Fibroblast of skin of back (primary cell): Measurements from ENCODE around the gene TAF5L. TPM values are rescaled to one million over a fixed set of nuclear protein-coding genes. Genes with fewer than 3 reads are reported as not detected.
A peak's percentile ranks its signal among the peaks of the same experiment; 100 is the strongest.

Experiments
- DNase-seq: peaks from one replicate; pipeline ENCODE4 v3.0.0-alpha.2; 2013
- polyA plus RNA-seq, 2 experiments: library from polyadenylated mRNA; unstranded; fragments of 120-200 nt; gene quantifications; one replicate each; pipeline ENCODE4 v1.2.1, GENCODE V29; 2013; ENCODE audit not compliant: insufficient read length in 2 of 2

TAF5L gene
- polyA plus RNA-seq (2013, experiment 1 of 2; ENCODE audit: insufficient read length): 19.9 TPM
- 16.6 TPM for polyA plus RNA-seq (2013, experiment 2 of 2; ENCODE audit: insufficient read length)

DNA sequence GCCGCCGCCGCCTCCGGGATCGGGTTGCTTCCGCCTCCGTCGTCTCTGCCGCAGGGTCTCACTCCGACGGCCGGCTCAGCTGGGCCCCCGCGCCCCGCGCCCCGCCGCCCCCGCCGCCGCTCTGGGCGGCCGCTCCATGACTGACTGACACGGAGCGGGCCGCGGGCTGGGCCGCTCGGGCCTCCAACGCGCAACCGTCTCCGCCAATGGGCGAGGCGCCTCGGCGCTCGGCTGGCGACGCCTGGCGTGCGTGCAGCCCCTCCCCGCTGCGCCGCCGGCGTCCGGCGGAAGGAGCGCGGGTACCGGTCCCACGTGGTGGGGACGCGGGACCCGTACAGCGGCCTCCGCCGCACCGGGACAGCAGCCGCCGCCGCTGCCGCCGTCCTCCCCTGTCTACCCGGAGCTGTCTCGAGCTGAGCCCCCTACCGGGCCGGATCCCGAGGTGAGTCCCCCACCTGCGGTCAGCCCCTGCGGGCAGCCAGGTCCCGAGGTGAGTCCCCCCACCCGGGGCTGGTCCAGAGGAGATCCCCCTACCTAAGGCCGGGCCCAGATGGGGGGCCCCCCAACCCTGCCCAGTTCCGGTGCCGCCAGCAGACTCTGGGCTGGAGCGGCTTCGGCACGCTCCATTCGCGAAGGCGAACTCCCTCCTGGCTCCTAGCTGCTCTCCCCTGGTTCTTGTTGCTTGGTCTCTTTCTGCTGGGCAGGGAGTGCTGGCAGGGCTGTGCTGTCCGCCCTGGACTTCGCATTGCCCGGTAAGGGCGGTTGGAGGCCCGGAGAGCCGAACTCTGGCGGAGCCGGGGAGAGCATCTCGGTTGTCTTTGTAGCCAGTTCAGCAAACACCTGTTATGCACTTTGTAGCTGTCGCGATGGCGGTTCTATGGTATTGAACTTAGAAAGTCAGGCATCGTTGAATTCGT is at the start of gene TAF5L, which contains the start of gene URB2:
TSS of gene TAF5L (minus strand) at position 208 of the 917 bp plus-strand sequence. CDS start 11,640 bp downstream, outside the sequence.
TSS of gene URB2 (plus strand) at position 333 of the 917 bp plus-strand sequence. CDS start 1,387 bp downstream, outside the sequence.
- DNase-seq: peak; percentile 91

GRCh38 chr1:229675396-229675795 is 49.5 kb upstream of the TAF5L start:
- DNase-seq: no peak

DNA sequence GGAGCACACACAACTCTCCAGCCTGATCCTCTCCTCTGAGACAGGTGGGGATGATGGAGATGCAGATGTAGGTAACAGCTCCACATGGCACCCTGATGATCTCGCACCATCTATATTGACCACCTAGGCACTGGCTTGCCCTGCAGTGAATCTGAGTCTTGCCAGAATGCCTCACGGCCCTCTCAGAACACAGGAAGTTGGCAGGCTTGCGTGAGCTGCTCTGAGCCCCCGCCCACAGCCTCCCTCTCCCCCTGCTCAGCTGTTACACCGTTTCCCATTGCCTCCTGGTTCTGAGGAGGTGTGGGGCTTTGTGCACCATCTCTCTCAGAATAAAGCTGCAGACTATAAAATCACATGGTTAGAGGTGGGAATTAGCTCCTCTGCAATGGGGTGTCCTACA is 48.1 kb upstream of the TAF5L start:
- DNase-seq: no peak

DNA sequence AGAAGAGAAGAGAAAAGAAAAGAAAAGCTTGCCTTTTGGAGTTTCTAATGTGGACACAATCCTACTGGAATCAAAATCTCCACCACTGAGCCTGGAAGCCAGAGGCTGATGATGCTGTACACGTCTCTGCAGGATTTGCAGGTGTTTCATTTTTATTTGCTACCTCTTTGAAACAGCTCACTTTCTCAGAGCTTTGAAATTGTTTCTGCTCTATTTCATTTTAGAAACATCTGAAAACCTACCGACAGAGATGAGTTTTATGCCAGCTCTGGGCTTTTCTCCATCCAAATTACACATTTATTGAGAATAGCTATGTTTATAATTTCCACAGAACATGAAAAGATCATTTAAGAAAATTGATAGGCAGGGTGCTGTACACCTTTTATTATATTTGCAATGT is 46.3 kb upstream of the TAF5L start:
- no peak for DNase-seq

DNA sequence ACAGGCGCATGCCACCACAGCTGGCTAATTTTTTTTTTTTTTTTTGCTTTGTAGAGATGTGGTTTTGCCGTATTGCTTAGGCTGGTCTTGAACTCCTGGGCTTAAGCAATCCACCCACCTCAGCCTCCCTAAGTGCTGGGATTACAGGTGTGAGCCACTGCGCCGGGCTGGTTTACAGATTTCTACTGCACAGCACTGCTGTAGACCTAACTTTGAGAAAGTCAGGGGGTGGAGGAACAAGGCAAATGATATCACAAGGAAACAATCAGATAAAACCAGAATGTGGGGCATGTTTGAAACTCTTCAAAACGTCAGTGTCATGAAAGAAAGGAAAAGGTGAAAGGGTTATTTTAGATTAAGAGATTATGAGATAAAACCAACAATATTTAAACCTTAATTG is 45.4 kb upstream of the TAF5L start:
- no peak for DNase-seq

- no peak for DNase-seq
These were observed 43.4 kb upstream of the TAF5L start for GRCh38 chr1:229669333-229669732.

- DNase-seq: peak; percentile 15
These were observed 40.7 kb upstream of the TAF5L start for GRCh38 chr1:229666585-229666984.

- no peak for DNase-seq
These were observed 40.1 kb upstream of the TAF5L start for GRCh38 chr1:229665912-229666558.

DNA sequence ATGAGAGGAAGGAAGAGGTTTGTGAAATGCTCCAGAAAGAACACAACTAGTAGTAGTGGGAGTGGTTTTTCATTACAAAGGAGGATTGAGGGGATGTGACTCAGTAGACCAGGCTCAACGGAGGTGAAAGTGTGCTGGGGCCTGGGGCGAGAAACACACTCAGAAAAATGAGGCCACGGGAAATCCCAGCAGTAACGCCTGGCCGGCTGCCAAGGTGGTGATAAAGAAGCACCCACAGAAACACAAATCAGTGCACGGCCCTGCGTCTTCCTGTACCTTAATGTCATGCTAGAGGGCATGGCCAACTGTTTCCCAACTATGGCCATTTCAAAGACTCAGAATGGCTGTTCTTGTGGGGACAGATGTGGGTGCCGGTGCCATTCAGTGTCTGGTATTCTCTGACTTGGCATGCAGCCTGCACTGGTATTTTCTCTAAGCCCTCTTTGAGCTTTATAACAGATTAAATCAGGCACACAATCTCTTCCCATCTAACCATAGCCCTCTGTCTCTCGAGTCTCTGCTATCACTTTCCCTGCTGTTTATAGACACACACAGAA is 38.3 kb upstream of the TAF5L start:
- no peak for DNase-seq

- no peak for DNase-seq
These were observed 36.0 kb upstream of the TAF5L start for GRCh38 chr1:229661897-229662296.

- peak; percentile 62 for DNase-seq
These were observed 35.3 kb upstream of the TAF5L start for GRCh38 chr1:229661022-229661877.

DNA sequence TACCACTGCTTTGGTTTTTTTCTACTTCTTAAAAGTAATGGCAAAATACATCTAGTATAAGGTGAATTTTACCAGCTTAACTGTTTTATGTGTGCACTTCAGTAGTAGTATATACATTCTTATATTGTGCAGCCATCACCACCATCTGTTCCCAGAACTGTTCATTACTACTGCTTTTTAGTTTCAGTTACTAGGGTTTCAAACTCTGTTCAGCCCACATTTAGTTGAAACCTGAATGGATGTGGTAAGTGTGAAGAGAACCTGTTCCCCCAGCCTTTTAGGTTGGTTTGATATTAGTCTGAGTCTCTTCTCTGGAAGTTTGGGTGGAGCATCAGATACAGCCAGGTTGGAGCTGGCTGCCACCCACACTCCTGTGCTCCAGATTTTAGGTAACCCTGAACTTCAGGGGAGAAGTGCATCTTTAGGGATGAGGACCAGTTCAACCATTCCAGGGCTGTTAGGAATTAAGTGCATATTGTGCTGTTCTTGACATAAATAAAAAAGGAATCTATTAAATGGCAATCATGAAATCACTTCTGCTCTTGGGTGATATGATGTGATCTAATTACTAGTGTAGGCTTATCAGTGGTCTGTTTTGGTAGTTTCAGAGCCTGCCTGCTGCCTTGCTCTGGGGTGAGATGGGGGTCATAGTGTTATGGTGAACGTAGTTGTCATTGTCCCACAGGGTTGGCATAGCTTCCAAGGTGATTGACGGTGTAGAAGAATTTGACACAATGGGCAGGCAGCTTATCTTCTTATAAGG is 32.3 kb upstream of the TAF5L start:
- no peak for DNase-seq

- no peak for DNase-seq
These were observed 29.9 kb upstream of the TAF5L start for GRCh38 chr1:229655781-229656180.

DNA sequence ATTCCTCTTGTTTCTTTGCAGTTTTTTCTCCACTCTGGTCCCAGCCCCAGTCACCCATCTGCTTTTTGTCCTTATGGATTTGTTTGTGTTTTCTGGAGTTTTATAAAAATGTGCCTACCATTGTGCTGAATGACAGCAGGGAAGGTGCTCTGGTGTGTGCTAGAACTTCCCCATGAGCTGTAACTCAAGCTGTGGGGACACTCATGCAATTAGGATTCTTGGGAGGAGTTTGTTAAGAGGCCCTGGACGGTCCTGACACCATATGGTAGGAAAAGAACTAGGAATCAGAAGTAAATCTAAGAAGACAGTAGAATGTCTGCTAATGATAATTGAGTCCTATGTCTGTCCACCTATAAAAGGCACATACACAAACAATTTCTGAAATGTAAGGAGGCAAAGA is 27.5 kb upstream of the TAF5L start:
- no peak for DNase-seq

DNA sequence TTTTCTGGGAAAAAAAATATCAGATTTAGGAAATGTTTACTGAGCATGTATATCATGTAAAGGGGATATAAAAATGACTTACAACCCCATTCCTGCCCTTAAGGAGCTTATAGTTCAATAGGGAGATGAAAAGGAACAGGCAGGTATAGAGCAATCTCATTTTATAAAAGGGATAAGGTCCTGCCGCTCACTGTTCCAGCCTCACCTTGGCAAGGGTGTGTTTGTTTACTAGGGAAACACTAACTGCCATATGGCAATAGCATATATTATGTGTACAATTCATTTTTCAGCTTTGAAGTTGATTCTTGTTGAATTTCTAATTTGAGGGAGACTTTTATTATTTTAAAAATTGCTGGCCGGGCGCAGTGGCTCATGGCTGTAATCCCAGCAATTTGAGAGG is 25.6 kb upstream of the TAF5L start:
- DNase-seq: no peak

DNA sequence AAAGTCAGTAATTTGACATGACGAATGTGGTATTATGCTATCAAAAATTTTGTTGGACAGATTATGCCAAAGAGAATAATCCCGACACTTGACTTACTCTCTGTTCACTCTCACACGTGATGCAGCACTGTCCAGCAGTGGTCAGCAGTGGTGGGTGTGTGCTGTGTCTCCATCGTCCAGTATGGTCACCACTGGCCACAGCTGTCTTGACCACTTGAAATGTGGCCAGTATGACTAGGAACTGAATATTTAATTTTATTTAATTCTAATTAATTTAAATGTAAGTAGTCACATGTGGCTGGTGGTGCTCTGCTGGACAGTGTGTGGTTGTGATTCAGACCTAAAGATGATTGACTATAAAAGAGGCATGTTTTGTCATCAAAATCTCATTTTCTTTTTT is 24.1 kb upstream of the TAF5L start:
- DNase-seq: no peak

- DNase-seq: no peak
These were observed 22.5 kb upstream of the TAF5L start for GRCh38 chr1:229648406-229648805.

GRCh38 chr1:229645324-229645993 is 19.5 kb upstream of the TAF5L start:
- no peak for DNase-seq

- no peak for DNase-seq
These were observed 18.2 kb upstream of the TAF5L start for GRCh38 chr1:229643996-229644745.

GRCh38 chr1:229642970-229643369 is 17.0 kb upstream of the TAF5L start:
- DNase-seq: no peak
